Measurements from ENCODE around the gene SCFD1. TPM values are rescaled to one million over a fixed set of nuclear protein-coding genes. Genes with fewer than 3 reads are reported as not detected.

SCFD1 gene
- polyA plus RNA-seq, 10 donors = 61.5 to 84.2 (median 72.1) TPM

DNA sequence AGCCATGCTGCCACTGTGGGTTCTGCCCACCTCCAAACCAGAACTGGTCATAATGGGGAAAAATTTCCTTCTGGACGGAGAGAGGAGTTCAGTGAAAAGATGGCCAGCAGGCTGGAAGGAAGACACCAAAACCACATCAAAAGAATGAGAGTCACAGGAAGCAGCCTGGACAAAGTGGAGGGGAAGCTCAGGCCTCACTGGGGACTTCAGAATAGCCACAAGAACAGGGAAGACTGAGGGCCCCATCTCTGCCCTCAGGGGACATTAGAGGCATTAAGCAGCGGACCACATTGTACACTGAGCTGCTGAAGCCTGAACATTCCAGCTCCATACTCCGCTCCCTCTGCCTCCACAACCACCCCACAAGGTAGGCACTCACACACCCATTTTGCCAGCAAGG is 132.7 kb downstream of the SCFD1 start:
- DNase-seq = no peak

- DNase-seq = no peak
Measured at GRCh38 chr14:30756594-30756993, 134.5 kb downstream of the SCFD1 start.

DNA sequence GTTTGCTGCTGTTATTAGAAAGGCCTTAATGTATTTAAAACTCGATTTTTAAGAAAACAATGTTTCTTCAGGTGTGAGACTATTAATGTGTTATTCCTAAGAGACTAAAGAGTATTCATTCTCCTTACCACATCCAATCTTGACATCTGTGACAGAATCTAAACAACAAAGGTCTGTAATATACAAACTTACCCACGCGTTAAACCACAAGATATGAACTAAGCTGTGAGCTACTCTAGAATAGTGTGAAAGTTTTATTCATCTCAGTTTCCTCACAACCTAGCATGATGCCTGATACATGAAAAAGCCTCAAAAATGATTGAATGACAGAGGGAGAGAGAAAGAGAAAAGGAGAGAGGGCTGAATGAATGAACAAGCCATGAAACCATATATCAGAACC is 135.0 kb downstream of the SCFD1 start:
- DNase-seq = no peak

- no peak for DNase-seq
Measured at GRCh38 chr14:30759172-30760125, 137.3 kb downstream of the SCFD1 start.

DNA sequence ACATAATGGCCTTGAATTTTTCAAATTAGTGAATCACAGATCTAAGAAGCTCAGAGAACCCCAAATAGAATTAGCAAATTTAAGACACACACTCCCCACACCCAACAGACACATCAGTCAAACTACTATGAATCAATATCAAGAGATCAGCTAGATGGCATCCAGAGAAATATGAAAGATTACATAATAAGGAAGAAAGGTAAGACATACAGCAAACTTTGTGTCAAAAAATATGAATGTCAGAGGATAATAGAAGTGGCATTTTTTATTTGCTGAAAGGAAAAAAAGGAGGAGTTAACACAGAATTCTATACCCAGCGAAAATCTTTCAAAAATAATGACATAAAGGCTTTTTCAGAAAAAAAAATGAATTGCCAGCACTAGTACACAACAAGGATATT is 141.8 kb downstream of the SCFD1 start:
- no peak for DNase-seq

GRCh38 chr14:30767624-30768023 is 145.5 kb downstream of the SCFD1 start:
- DNase-seq = no peak

DNA sequence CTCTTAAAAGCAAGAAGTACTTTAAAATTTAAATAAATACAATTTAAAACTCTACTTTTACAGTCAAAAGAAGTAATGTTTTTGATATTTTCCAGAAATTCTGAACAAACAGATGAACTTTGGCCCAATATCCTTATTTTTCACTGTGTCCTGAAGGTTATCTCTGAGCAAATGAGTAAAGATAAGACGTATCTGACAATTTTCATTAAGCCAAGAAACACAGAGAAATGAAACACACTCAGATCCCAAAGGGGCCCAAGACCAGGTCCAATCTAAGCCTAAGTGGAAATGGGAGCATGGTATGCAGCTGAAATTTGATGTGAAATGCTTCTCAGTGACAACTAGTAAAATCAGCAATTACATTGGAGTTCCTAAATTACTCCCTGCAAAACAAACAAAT is 146.7 kb downstream of the SCFD1 start:
- DNase-seq = no peak

DNA sequence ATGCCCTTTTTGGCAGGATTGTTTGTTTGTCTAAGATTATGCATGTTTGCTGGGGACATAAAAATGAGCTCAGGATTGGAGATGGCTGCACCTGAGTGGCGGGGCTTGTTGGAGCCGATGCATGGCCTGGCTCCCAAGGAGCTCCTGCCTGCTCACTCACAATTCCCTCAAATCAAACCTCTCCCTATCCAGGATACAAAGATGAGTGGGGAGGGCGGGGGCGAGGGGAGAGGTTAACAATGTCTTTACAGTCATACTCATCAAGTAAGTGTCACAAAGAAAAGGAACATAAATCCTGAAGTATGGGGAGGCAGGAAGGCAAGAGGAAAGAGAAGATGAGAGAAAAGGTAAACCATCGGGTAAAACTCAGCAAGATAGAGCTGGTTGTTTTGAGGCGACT is 148.3 kb downstream of the SCFD1 start:
- no peak for DNase-seq

DNA sequence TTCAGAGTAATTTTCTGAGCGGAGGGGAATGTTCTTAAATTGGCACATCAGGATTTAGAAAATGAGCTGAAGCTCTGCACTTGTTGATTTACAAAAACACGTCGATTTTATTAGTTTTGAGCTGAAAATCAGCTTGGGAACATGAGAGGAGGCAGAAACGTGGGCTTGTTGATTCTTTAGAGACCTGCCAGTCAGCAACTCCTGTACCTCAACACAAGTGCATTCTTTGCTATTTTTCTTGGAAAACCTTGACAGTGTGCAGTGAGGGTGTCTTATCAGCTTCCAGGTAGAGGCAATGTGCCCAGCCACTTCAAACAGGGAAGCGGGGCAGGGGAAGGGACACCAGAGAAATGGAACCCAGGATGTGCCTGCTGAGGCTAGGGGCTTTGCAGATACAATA is 149.5 kb downstream of the SCFD1 start:
- no peak for DNase-seq

GRCh38 chr14:30779210-30779609 is 157.1 kb downstream of the SCFD1 start:
- DNase-seq = no peak

Other genes starting within 250 kb of the SCFD1 start
- 10 to 100 TPM; 12.3 to 26.9 (median 19.5) TPM for gene G2E3, start 63.2 kb upstream of the SCFD1 start, polyA plus RNA-seq (ENCODE audit: insufficient read length in 10 of 10)

Measured in muscle of back (tissue), 11 donors.